Liver (tissue), 9 donors: ENCODE measurements around the gene PROC. TPM values are rescaled to one million over a fixed set of nuclear protein-coding genes. Genes with fewer than 3 reads are reported as not detected.

ENCODE experiments used
- DNase-seq: peaks from one replicate; pipeline ENCODE4 v3.0.0-alpha.2; 2017; ENCODE audit warnings: low spot score
- H3K27ac ChIP-seq, 2 donors: one replicate each; pipeline ENCODE4 v1.7.0; 2013; ENCODE audit warnings: inconsistent platforms in 2 of 2, low read length in 2 of 2, control low read depth in 1 of 2, low read depth in 1 of 2, mild to moderate bottlenecking in 1 of 2
- H3K27me3 ChIP-seq, 4 donors: one replicate each; pipeline versions ENCODE4 v1.6.1 to v1.7.0; 2013; ENCODE audit warnings: low read length in 3 of 4, inconsistent platforms in 1 of 4, mild to moderate bottlenecking in 1 of 4, moderate library complexity in 1 of 4; ENCODE audit not compliant: control insufficient read depth in 4 of 4, insufficient read depth in 4 of 4
- H3K36me3 ChIP-seq, 4 donors: one replicate each; pipeline versions ENCODE4 v1.6.1 to v1.7.0; 2013; ENCODE audit warnings: low read length in 3 of 4, mild to moderate bottlenecking in 3 of 4, low read depth in 1 of 4, moderate library complexity in 1 of 4; ENCODE audit not compliant: control insufficient read depth in 4 of 4, insufficient read depth in 3 of 4
- H3K4me1 ChIP-seq, 4 donors: one replicate each; pipeline versions ENCODE4 v1.6.1 to v1.7.0; 2013; ENCODE audit warnings: low read length in 3 of 4, mild to moderate bottlenecking in 3 of 4, moderate library complexity in 1 of 4; ENCODE audit not compliant: control insufficient read depth in 4 of 4, insufficient read depth in 4 of 4
- H3K4me3 ChIP-seq, 3 donors: one replicate each; pipeline versions ENCODE4 v1.6.1 to v1.7.0; 2013; ENCODE audit warnings: low read length in 3 of 3, control low read depth in 1 of 3, low read depth in 1 of 3, mild to moderate bottlenecking in 1 of 3
- H3K9ac ChIP-seq, 2 donors: one replicate each; pipeline ENCODE4 v1.7.0; 2013; ENCODE audit warnings: low read length in 2 of 2, mild to moderate bottlenecking in 2 of 2, moderate library complexity in 2 of 2, control low read depth in 1 of 2, low read depth in 1 of 2
- H3K9me3 ChIP-seq, 4 donors: one replicate each; pipeline versions ENCODE4 v1.6.1 to v1.7.0; 2013; ENCODE audit warnings: low read length in 3 of 4; ENCODE audit not compliant: control insufficient read depth in 4 of 4
- FOXA1 ChIP-seq: IDR thresholded peaks from 2 replicates; pipeline ENCODE4 v1.6.1; 2016; ENCODE audit warnings: antibody characterized with exemption
- FOXA2 ChIP-seq: IDR thresholded peaks from 2 replicates; pipeline ENCODE4 v1.6.1; 2016; ENCODE audit warnings: antibody characterized with exemption
- GABPA ChIP-seq, 2 donors: IDR thresholded peaks in 1 of 2; conservative IDR thresholded peaks in 1 of 2; 2 replicates each; pipeline ENCODE4 v1.6.1; 2016; ENCODE audit warnings: antibody characterized with exemption in 2 of 2, mild to moderate bottlenecking in 1 of 2, moderate library complexity in 1 of 2
- HNF4A ChIP-seq, 2 donors: conservative IDR thresholded peaks; 2 replicates each; pipeline ENCODE4 v1.6.1; 2016; ENCODE audit warnings: antibody characterized with exemption in 2 of 2, mild to moderate bottlenecking in 2 of 2
- HNF4G ChIP-seq: IDR thresholded peaks from 2 replicates; pipeline ENCODE4 v1.6.1; 2016; ENCODE audit warnings: antibody characterized with exemption
- JUND ChIP-seq, 2 donors: IDR thresholded peaks; 2 replicates each; pipeline ENCODE4 v1.6.1; 2016; ENCODE audit warnings: antibody characterized with exemption in 2 of 2
- MAX ChIP-seq: IDR thresholded peaks from 2 replicates; pipeline ENCODE4 v1.6.1; 2016; ENCODE audit warnings: antibody characterized with exemption
- NR2F2 ChIP-seq: IDR thresholded peaks from 2 replicates; pipeline ENCODE4 v1.6.1; 2016; ENCODE audit warnings: antibody characterized with exemption
- RAD21 ChIP-seq, 2 donors: IDR thresholded peaks; 2 replicates each; pipeline ENCODE4 v1.6.1; 2016; ENCODE audit warnings: antibody characterized with exemption in 2 of 2, mild to moderate bottlenecking in 2 of 2
- REST ChIP-seq: IDR thresholded peaks from 2 replicates; pipeline ENCODE4 v1.6.1; 2016; ENCODE audit warnings: antibody characterized with exemption, mild to moderate bottlenecking
- RXRA ChIP-seq, 2 donors: IDR thresholded peaks; 2 replicates each; pipeline ENCODE4 v1.6.1; 2017 to 2018; ENCODE audit warnings: antibody characterized with exemption in 2 of 2, mild to moderate bottlenecking in 1 of 2
- SP1 ChIP-seq: IDR thresholded peaks from 2 replicates; pipeline ENCODE4 v1.6.1; 2018; ENCODE audit warnings: antibody characterized with exemption, mild to moderate bottlenecking
- TAF1 ChIP-seq: conservative IDR thresholded peaks from 2 replicates; pipeline ENCODE4 v1.6.1; 2016; ENCODE audit warnings: antibody characterized with exemption, mild to moderate bottlenecking
- YY1 ChIP-seq: IDR thresholded peaks from 2 replicates; pipeline ENCODE4 v1.6.1; 2016; ENCODE audit warnings: antibody characterized with exemption, mild to moderate bottlenecking
- WGBS: extraction: QIAGEN DNeasy Blood & Tissue Kit; methylation state at CpG from one replicate; pipeline ENCODE4 v1.1.7; 2013; 5-methylcytosine and 5-hydroxymethylcytosine counted together
- polyA plus RNA-seq, 2 donors: library from polyadenylated mRNA; stranded (reverse) in 1 of 2; unstranded in 1 of 2; fragments of 200-250 nt in 1 of 2; fragments of >200 nt in 1 of 2; fragmentation: Nextera tagmentation in 1 of 2; extraction: Ambion mirVana in 1 of 2; gene quantifications; one replicate each; pipeline versions ENCODE4 v1.2.1 to v1.2.3, GENCODE V29; 2013 to 2015
- total RNA-seq, 2 donors: library from RNA; depleted of rRNA; stranded (reverse); fragments of >200 nt; gene quantifications; one replicate each; pipeline ENCODE4 v1.2.3, GENCODE V29; 2014
- TF ChIP-seq, protein P1 (sequence below): IDR thresholded peaks from 2 replicates; pipeline ENCODE4 v1.6.1; 2016; ENCODE audit warnings: antibody characterized with exemption
- TF ChIP-seq, protein P2 (sequence below): IDR thresholded peaks from 2 replicates; pipeline ENCODE4 v1.6.1; 2016; ENCODE audit warnings: antibody characterized with exemption
- donor health status: healthy.
- donor health status: healthy.
- donor health status: healthy.
- donor health status: healthy.
- donor health status: healthy.

Gene PROC
- total and polyA plus RNA-seq, 4 donors, result 150 to 407 (median 341) TPM

GRCh38 chr2:127419448-127420038 lies 1.3 kb downstream of the PROC start:
- peaks cover 15 to 68% (median 48%) of the 10 kb centered on the region in 4 donors for H3K4me1 ChIP-seq
- H3K9ac ChIP-seq, result peak overlapping the region; percentile 64 to 77
- no peak for DNase-seq
- H3K27ac ChIP-seq, result peak overlapping the region; percentile 91 to 92
- TF ChIP-seq YY1 (no peak), RXRA (IDR thresholded peaks at IDR 0.05) (peak; percentile 24 to 29), GABPA (IDR thresholded peaks at IDR 0.05 in 1 of 2, conservative IDR thresholded peaks at IDR 0.05 in 1 of 2) (peak in 1 of 2 donors; percentile 25), SP1 (peak; percentile 26), RAD21 (IDR thresholded peaks at IDR 0.05) (peak in 1 of 2 donors; percentile 16), TAF1 (no peak), REST (peak; percentile 35), FOXA1 (no peak), HNF4A (conservative IDR thresholded peaks at IDR 0.05) (peak; percentile 89 to 92)
- TF ChIP-seq, protein P1, sequence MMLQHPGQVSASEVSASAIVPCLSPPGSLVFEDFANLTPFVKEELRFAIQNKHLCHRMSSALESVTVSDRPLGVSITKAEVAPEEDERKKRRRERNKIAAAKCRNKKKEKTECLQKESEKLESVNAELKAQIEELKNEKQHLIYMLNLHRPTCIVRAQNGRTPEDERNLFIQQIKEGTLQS, result no peak
- 39% methylated on average over 15 of the region's 15 CpGs for WGBS
- H3K27me3 ChIP-seq, result no peaks in the 10 kb centered on the region
- H3K36me3 ChIP-seq, result no peaks in the 10 kb centered on the region
- H3K9me3 ChIP-seq, result no peaks in the 10 kb centered on the region
- peak overlapping the region; percentile 56 to 72 (median 64) for H3K4me3 ChIP-seq

GRCh38 chr2:127420039-127420864 lies 2.0 kb downstream of the PROC start:
- peaks cover 0 to 4% (median 3%) of the 10 kb centered on the region in 4 donors for H3K36me3 ChIP-seq
- WGBS, result 43% methylated on average over 8 of the region's 8 CpGs
- TF ChIP-seq JUND (IDR thresholded peaks at IDR 0.05), result no peak
- no peak for TF ChIP-seq MAX
- TF ChIP-seq REST, result no peak
- no peak for TF ChIP-seq FOXA1
- no peak for TF ChIP-seq NR2F2
- no peak for TF ChIP-seq FOXA2
- no peak for TF ChIP-seq RXRA (IDR thresholded peaks at IDR 0.05)
- no peak for TF ChIP-seq TAF1
- no peak for TF ChIP-seq YY1
- TF ChIP-seq, protein P2, sequence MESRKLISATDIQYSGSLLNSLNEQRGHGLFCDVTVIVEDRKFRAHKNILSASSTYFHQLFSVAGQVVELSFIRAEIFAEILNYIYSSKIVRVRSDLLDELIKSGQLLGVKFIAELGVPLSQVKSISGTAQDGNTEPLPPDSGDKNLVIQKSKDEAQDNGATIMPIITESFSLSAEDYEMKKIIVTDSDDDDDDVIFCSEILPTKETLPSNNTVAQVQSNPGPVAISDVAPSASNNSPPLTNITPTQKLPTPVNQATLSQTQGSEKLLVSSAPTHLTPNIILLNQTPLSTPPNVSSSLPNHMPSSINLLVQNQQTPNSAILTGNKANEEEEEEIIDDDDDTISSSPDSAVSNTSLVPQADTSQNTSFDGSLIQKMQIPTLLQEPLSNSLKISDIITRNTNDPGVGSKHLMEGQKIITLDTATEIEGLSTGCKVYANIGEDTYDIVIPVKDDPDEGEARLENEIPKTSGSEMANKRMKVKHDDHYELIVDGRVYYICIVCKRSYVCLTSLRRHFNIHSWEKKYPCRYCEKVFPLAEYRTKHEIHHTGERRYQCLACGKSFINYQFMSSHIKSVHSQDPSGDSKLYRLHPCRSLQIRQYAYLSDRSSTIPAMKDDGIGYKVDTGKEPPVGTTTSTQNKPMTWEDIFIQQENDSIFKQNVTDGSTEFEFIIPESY, result no peak
- TF ChIP-seq HNF4G, result no peak
- no peaks in the 10 kb centered on the region for H3K9me3 ChIP-seq
- H3K27me3 ChIP-seq, result no peaks in the 10 kb centered on the region
- peak overlapping the region; percentile 64 to 68 for H3K9ac ChIP-seq
- peak overlapping the region; percentile 46 to 72 (median 56) for H3K4me3 ChIP-seq
- H3K4me1 ChIP-seq, result peaks cover 12 to 61% (median 41%) of the 10 kb centered on the region in 4 donors
- DNase-seq, result no peak
- peak overlapping the region; percentile 91 to 92 for H3K27ac ChIP-seq
